HEK293T (cell line): ENCODE data around the gene DOK5.

ENCODE experiments used
- BHLHE40 ChIP-seq: fragments of 450-650 bp; IDR thresholded peaks from 2 replicates; pipeline ENCODE4 v1.6.1; 2016; ENCODE audit warnings: mild to moderate bottlenecking, moderate library complexity, borderline replicate concordance
- CTBP1 ChIP-seq: fragments of 450-650 bp; IDR thresholded peaks from 2 replicates; pipeline ENCODE4 v1.6.1; 2016; ENCODE audit warnings: borderline replicate concordance
- ELF4 ChIP-seq: fragments of 450-650 bp; IDR thresholded peaks from 2 replicates; pipeline ENCODE4 v1.6.1; 2017; ENCODE audit warnings: antibody characterized with exemption
- FOXA1 ChIP-seq: fragments of 450-650 bp; IDR thresholded peaks from 2 replicates; pipeline ENCODE4 v1.6.1; 2016; ENCODE audit warnings: mild to moderate bottlenecking
- FOXK2 ChIP-seq: fragments of 450-650 bp; IDR thresholded peaks from 2 replicates; pipeline ENCODE4 v1.6.1; 2016; ENCODE audit warnings: mild to moderate bottlenecking
- FOXM1 ChIP-seq: fragments of 450-650 bp; IDR thresholded peaks from 2 replicates; pipeline ENCODE4 v1.6.1; 2017; ENCODE audit warnings: mild to moderate bottlenecking, borderline replicate concordance
- L3MBTL2 ChIP-seq: fragments of 450-650 bp; conservative IDR thresholded peaks from 2 replicates; pipeline ENCODE4 v1.6.1; 2016; ENCODE audit warnings: mild to moderate bottlenecking
- LEF1 ChIP-seq: fragments of 450-650 bp; IDR thresholded peaks from 2 replicates; pipeline ENCODE4 v1.6.1; 2017; ENCODE audit warnings: mild to moderate bottlenecking, borderline replicate concordance
- NFRKB ChIP-seq: fragments of 450-650 bp; IDR thresholded peaks from 2 replicates; pipeline ENCODE4 v1.6.1; 2016; ENCODE audit warnings: mild to moderate bottlenecking, moderate library complexity
- SP1 ChIP-seq: fragments of 450-650 bp; IDR thresholded peaks from 2 replicates; pipeline ENCODE4 v1.6.1; 2017
- SUZ12 ChIP-seq: fragments of 450-650 bp; IDR thresholded peaks from 2 replicates; pipeline ENCODE4 v1.6.1; 2016; ENCODE audit warnings: mild to moderate bottlenecking
- TARDBP ChIP-seq: fragments of 450-650 bp; IDR thresholded peaks from 2 replicates; pipeline ENCODE4 v1.6.1; 2016
- ZNF384 ChIP-seq: fragments of 450-650 bp; IDR thresholded peaks from 2 replicates; pipeline ENCODE4 v1.6.1; 2016
- TF ChIP-seq, protein P1 (sequence below): fragments of 450-650 bp; IDR thresholded peaks from 2 replicates; pipeline ENCODE4 v1.6.1; 2016

DNA sequence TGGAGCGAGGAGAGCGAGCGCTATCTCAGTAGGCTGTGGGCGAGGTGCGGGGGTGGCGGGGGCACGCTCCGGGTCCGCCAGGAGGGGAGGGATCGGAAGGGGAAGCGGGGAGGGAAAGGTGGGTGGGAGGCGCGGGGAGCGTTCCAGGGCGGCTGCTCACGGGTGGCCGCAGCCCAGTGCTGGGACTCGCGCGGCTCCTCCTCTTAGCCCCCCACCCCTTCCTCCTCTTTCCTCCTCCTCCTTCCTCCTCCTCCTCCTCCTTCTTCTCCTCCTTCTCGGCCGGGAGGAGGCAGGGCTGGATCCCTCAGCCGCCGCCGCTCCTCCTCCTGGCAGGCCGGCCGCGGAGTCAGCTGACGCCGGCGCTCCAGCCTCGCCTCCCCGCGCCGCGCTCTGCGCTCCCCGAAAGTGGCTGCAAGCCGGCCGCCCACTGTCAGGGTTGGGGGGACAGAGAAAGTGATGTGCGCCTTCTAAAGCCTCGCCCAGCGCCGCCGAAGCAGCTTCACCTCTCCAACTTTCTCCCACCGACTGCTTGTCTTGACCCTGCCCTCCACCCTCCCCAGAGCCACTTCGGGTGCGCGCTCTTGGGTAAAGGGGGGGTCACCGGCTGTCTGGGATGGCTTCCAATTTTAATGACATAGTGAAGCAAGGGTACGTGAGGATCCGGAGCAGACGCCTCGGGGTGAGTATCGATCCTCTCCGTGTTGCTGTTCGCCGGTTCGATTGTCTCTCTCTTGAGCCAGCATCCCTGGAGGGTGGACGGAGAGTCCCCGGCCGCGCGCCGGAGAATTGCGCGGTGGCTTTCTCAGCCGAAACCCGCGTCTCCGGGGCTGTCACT, at the start of gene DOK5:
- no peak for TF ChIP-seq NFRKB
- TF ChIP-seq ELF4 = no peak
- no peak for TF ChIP-seq FOXA1
- TF ChIP-seq LEF1 = no peak
- TF ChIP-seq, protein P1, sequence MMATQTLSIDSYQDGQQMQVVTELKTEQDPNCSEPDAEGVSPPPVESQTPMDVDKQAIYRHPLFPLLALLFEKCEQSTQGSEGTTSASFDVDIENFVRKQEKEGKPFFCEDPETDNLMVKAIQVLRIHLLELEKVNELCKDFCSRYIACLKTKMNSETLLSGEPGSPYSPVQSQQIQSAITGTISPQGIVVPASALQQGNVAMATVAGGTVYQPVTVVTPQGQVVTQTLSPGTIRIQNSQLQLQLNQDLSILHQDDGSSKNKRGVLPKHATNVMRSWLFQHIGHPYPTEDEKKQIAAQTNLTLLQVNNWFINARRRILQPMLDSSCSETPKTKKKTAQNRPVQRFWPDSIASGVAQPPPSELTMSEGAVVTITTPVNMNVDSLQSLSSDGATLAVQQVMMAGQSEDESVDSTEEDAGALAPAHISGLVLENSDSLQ = no peak
- no peak for TF ChIP-seq FOXM1
- no peak for TF ChIP-seq SP1
- no peak for TF ChIP-seq FOXK2
- TF ChIP-seq CTBP1 = no peak
- TF ChIP-seq SUZ12 = no peak
- no peak for TF ChIP-seq TARDBP
- no peak for TF ChIP-seq BHLHE40
- TF ChIP-seq L3MBTL2 = no peak
- TF ChIP-seq ZNF384 = no peak
